Astrocyte of the cerebellum (primary cell): ENCODE results near the gene PTGER2.

Source experiments
- DNase-seq: peaks from one replicate; pipeline ENCODE4 v3.0.0-alpha.2; 2011; ENCODE audit warnings: low read depth
- H3K4me3 ChIP-seq: 2 replicates; pipeline ENCODE4 v1.5.1; 2011; ENCODE audit warnings: mild to moderate bottlenecking, low read depth, low read length, moderate library complexity
- in situ Hi-C: cut with HindIII; loops from 2 replicates; pipeline ENCODE4 v1.10.0; 2017; ENCODE audit warnings: low sequenced_read_pairs
- TF ChIP-seq, protein P1 (sequence below): IDR thresholded peaks from 2 replicates; pipeline ENCODE4 v1.5.1; 2012; ENCODE audit warnings: low read length, low read depth, moderate library complexity, mild to moderate bottlenecking; ENCODE audit errors: missing control alignments

The PTGER2 gene

GRCh38 chr14:52342849-52343596 lies 28.9 kb downstream of the PTGER2 start:
- no peak for DNase-seq
- H3K4me3 ChIP-seq: no peak overlapping the region
- TF ChIP-seq, protein P1, sequence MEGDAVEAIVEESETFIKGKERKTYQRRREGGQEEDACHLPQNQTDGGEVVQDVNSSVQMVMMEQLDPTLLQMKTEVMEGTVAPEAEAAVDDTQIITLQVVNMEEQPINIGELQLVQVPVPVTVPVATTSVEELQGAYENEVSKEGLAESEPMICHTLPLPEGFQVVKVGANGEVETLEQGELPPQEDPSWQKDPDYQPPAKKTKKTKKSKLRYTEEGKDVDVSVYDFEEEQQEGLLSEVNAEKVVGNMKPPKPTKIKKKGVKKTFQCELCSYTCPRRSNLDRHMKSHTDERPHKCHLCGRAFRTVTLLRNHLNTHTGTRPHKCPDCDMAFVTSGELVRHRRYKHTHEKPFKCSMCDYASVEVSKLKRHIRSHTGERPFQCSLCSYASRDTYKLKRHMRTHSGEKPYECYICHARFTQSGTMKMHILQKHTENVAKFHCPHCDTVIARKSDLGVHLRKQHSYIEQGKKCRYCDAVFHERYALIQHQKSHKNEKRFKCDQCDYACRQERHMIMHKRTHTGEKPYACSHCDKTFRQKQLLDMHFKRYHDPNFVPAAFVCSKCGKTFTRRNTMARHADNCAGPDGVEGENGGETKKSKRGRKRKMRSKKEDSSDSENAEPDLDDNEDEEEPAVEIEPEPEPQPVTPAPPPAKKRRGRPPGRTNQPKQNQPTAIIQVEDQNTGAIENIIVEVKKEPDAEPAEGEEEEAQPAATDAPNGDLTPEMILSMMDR: no peak
- in situ Hi-C loops: no loop called here

- no peak for DNase-seq
- in situ Hi-C loops: no loop called here
- H3K4me3 ChIP-seq: no peak overlapping the region
These were observed 32.7 kb downstream of the PTGER2 start for GRCh38 chr14:52346778-52347177.

GRCh38 chr14:52348279-52348678 lies 34.2 kb downstream of the PTGER2 start:
- in situ Hi-C loops: no loop called here
- no peak overlapping the region for H3K4me3 ChIP-seq
- DNase-seq: no peak
- TF ChIP-seq, protein P1: no peak

More at GRCh38 chr14:52346778-52347177, 32.7 kb downstream of the PTGER2 start:
- TF ChIP-seq, protein P1: no peak

DNA sequence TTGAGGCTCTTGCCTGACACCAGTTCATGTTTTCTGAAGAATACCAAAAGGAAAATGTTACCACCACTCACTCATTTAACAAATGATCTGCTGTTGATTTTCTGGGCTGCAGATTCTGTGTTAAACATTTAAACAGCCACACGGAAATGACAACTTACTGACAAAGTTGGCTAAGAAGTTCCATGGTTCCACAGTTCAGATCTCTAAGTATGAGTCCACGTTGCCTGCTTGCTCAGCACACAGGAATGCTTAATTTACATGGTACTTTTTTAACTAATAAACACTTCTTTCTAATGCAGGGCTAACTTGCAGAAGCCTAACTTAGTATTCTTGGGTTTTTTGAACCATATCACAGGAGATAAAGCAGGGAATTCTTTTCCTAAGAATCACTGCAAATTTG lies 34.7 kb downstream of the PTGER2 start:
- in situ Hi-C loops: no loop called here
- no peak for DNase-seq
- TF ChIP-seq, protein P1: no peak
- H3K4me3 ChIP-seq: no peak overlapping the region

DNA sequence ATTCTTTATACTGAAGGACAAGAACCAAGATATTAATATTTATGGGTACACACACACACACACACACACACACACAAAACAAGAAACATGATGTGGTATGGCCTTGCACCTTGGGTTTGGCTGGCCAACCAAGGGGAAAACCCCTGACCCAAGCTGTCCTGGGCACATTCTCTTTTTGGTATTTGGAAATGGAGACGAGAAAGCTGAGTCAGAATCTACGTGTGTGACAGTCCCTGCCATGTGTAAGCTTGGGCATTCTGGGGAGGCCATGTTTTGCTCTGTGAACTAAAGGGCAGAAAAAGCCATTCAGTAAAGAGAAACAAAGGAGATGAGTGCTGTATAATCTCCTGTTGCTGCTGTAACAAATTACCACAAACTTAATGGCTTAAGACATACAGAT lies 35.6 kb downstream of the PTGER2 start:
- TF ChIP-seq, protein P1: no peak
- no peak for DNase-seq
- no peak overlapping the region for H3K4me3 ChIP-seq
- in situ Hi-C loops: no loop called here

DNA sequence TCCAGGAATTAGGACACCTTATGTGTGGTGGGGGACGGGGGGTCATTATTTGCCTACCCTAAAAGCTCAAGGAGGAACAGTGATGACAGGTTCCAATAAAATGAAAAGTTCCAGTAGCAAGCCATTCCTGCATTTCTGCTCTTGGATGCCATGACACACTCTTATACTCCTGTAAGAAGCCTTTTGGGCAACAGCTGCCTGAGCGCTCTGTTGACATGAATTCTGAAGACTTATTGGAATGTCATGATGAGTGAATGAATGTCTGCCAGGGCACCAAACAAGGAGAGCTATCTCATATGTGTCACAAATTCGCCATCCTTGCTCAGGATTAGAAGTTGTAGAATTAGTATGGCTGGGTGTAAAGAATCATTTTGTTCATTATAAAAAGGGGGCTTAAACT lies 36.3 kb downstream of the PTGER2 start:
- H3K4me3 ChIP-seq: no peak overlapping the region
- DNase-seq: no peak
- TF ChIP-seq, protein P1: no peak
- in situ Hi-C loops: no loop called here
